Measurements from ENCODE around the gene IL3RA.

Gene IL3RA

GRCh38 chrX:1427756-1428155, 91.2 kb downstream of the IL3RA start:
- no peak for DNase-seq (ENCODE audit: low spot score)
- no peak for TF ChIP-seq CTCF (IDR thresholded peaks at IDR 0.05; ENCODE audit: extremely low read depth, missing control alignments)

- DNase-seq (ENCODE audit: low spot score), result no peak
- TF ChIP-seq CTCF (IDR thresholded peaks at IDR 0.05; ENCODE audit: extremely low read depth, missing control alignments), result no peak
These were observed 93.9 kb downstream of the IL3RA start for GRCh38 chrX:1430451-1430850.
